HG02623 (cell line): ENCODE measurements around the gene UBE2J1.

Source experiments
- ATAC-seq: cut with Tn5 transposase; IDR thresholded peaks from one replicate; pipeline ENCODE4 v1.9.1; 2021; ENCODE audit warnings: moderate library complexity; ENCODE audit not compliant: unreplicated experiment

Gene UBE2J1

GRCh38 chr6:89368107-89368506, 15.6 kb upstream of the UBE2J1 start:
- ATAC-seq = no peak

GRCh38 chr6:89364586-89364985, 12.1 kb upstream of the UBE2J1 start:
- no peak for ATAC-seq

GRCh38 chr6:89361171-89361570, 8.6 kb upstream of the UBE2J1 start:
- ATAC-seq = no peak

- ATAC-seq = peak; percentile 28
These were observed 8.0 kb upstream of the UBE2J1 start for GRCh38 chr6:89360415-89360999.

GRCh38 chr6:89359561-89359960, 7.0 kb upstream of the UBE2J1 start:
- ATAC-seq = no peak

- peak; percentile 41 for ATAC-seq
These were observed 4.9 kb upstream of the UBE2J1 start for GRCh38 chr6:89357390-89357789.

GRCh38 chr6:89356642-89357170, 4.2 kb upstream of the UBE2J1 start:
- ATAC-seq = no peak

- no peak for ATAC-seq
These were observed 3.1 kb upstream of the UBE2J1 start for GRCh38 chr6:89355511-89356194.

- no peak for ATAC-seq
These were observed 1.3 kb upstream of the UBE2J1 start for GRCh38 chr6:89353702-89354392.

GRCh38 chr6:89353118-89353556, 615 bp upstream of the UBE2J1 start:
- no peak for ATAC-seq

GRCh38 chr6:89351671-89352277, 748 bp downstream of the UBE2J1 start:
- ATAC-seq = no peak

- peak; percentile 34 for ATAC-seq
These were observed 2.1 kb downstream of the UBE2J1 start for GRCh38 chr6:89350281-89350966.

GRCh38 chr6:89348372-89348771, 4.2 kb downstream of the UBE2J1 start:
- ATAC-seq = no peak

- no peak for ATAC-seq
These were observed 4.7 kb downstream of the UBE2J1 start for GRCh38 chr6:89347825-89348224.

GRCh38 chr6:89346433-89346832, 6.1 kb downstream of the UBE2J1 start:
- ATAC-seq = no peak

GRCh38 chr6:89339565-89339964, 13.0 kb downstream of the UBE2J1 start:
- no peak for ATAC-seq

GRCh38 chr6:89335164-89335563, 17.4 kb downstream of the UBE2J1 start:
- ATAC-seq = no peak

- ATAC-seq = no peak
These were observed 21.6 kb downstream of the UBE2J1 start for GRCh38 chr6:89330910-89331309.

- no peak for ATAC-seq
These were observed 23.5 kb downstream of the UBE2J1 start for GRCh38 chr6:89328976-89329375.

GRCh38 chr6:89324304-89324703, 28.2 kb downstream of the UBE2J1 start:
- no peak for ATAC-seq

GRCh38 chr6:89323511-89323971, 29.0 kb downstream of the UBE2J1 start:
- no peak for ATAC-seq
